ENCODE measurements around the gene CSTF2T.

DNA sequence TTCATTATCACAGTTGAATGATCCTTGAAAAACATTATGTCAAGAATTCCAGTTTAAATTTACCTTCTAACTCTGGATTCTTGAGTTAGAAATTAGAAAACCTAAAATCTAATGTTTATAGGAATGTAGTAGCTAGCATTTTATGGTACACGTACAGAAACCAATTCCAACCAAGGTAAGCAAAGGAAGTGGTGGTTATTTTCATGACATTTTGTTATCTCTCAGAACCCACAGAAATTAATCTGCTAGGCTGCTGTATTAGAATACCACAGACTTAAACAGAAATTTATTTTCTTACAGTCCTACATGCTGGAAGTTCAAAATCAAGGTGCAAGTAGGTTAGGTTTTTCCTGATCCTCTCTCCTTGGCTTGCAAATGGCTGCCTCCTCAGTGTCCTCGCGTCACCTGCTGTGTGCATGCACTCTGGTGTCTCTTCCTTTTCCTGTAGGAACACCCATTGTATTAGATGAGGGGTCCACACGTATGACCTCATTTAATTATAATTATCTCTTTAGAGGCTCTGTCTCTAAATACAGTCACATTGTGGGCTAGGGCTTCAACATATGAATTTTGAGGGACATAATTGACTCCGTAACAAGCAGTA lies 8.5 kb upstream of the CSTF2T start:
- TF ChIP-seq, protein P1, sequence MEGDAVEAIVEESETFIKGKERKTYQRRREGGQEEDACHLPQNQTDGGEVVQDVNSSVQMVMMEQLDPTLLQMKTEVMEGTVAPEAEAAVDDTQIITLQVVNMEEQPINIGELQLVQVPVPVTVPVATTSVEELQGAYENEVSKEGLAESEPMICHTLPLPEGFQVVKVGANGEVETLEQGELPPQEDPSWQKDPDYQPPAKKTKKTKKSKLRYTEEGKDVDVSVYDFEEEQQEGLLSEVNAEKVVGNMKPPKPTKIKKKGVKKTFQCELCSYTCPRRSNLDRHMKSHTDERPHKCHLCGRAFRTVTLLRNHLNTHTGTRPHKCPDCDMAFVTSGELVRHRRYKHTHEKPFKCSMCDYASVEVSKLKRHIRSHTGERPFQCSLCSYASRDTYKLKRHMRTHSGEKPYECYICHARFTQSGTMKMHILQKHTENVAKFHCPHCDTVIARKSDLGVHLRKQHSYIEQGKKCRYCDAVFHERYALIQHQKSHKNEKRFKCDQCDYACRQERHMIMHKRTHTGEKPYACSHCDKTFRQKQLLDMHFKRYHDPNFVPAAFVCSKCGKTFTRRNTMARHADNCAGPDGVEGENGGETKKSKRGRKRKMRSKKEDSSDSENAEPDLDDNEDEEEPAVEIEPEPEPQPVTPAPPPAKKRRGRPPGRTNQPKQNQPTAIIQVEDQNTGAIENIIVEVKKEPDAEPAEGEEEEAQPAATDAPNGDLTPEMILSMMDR (IDR thresholded peaks at IDR 0.05; ENCODE audit: poor library complexity, severe bottlenecking), result no peak
- no peak for TF ChIP-seq TAF1 (IDR thresholded peaks at IDR 0.05; ENCODE audit: low read depth)
- TF ChIP-seq, protein P2, sequence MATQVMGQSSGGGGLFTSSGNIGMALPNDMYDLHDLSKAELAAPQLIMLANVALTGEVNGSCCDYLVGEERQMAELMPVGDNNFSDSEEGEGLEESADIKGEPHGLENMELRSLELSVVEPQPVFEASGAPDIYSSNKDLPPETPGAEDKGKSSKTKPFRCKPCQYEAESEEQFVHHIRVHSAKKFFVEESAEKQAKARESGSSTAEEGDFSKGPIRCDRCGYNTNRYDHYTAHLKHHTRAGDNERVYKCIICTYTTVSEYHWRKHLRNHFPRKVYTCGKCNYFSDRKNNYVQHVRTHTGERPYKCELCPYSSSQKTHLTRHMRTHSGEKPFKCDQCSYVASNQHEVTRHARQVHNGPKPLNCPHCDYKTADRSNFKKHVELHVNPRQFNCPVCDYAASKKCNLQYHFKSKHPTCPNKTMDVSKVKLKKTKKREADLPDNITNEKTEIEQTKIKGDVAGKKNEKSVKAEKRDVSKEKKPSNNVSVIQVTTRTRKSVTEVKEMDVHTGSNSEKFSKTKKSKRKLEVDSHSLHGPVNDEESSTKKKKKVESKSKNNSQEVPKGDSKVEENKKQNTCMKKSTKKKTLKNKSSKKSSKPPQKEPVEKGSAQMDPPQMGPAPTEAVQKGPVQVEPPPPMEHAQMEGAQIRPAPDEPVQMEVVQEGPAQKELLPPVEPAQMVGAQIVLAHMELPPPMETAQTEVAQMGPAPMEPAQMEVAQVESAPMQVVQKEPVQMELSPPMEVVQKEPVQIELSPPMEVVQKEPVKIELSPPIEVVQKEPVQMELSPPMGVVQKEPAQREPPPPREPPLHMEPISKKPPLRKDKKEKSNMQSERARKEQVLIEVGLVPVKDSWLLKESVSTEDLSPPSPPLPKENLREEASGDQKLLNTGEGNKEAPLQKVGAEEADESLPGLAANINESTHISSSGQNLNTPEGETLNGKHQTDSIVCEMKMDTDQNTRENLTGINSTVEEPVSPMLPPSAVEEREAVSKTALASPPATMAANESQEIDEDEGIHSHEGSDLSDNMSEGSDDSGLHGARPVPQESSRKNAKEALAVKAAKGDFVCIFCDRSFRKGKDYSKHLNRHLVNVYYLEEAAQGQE (IDR thresholded peaks at IDR 0.05; ENCODE audit: borderline replicate concordance), result no peak
- no peak for TF ChIP-seq POLR2AphosphoS5 (IDR thresholded peaks at IDR 0.05)
- TF ChIP-seq SMC3 (conservative IDR thresholded peaks at IDR 0.05; ENCODE audit: poor library complexity), result no peak
- TF ChIP-seq EP300 (conservative IDR thresholded peaks at IDR 0.05; ENCODE audit: poor library complexity, severe bottlenecking), result no peak
- TF ChIP-seq MXI1 (conservative IDR thresholded peaks at IDR 0.05; ENCODE audit: poor library complexity, severe bottlenecking), result no peak
